Measurements from ENCODE around the gene TBC1D30. TPM values are rescaled to one million over a fixed set of nuclear protein-coding genes. Genes with fewer than 3 reads are reported as not detected.
"Not testable (repeated sequence)": the region's sequence is repeated elsewhere in the genome, so short reads cannot be mapped to it uniquely, and the experiment has no call there.

Gene TBC1D30
- total RNA-seq, 3 donors from 2014 or later = 3.6 to 8.7 (median 7.4) TPM

DNA sequence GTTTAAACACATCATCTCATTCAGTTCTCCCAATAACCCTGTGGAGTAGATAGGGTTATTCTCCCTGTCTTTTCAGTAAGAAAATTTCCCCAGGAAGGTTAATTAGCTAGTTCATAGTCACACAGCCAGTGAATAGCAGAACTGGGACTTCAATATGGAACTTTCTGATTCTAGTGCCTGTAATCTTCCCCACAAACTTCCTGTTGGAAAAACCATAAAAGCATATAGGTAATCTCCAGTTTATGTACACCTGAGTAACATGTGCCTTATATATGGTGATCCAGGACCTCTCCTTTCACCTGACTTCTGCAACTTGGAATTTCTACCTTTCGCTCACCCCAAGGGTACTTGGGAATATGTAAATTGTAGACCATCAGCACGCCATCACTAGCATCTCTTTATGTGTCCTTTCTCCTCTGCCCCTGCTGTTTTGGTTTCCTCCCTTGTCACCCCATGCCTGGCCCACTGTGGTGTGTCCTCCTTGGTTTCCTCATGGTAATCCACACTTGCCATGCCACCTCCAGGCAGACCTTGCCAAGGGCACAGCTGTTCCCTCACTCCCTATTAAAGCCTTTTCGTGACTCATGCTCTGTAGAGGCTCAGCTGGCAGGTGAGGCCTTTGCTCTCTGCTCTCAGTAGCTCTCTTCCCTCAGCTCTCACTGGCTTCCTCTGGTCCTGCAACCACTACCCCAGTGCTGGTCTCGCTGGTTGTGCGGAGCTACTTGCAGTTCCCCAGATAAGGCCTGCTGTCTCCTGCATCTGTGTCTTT is 16.7 kb downstream of the TBC1D30 start:
- DNase-seq (peak; percentile 35 to 55 (median 51)), ATAC-seq (peak; percentile 90)
- no peaks in the 10 kb centered on the region for H3K36me3 ChIP-seq (ENCODE audit: low read depth)
- peaks cover 7% of the 10 kb centered on the region for H3K4me1 ChIP-seq (ENCODE audit: low read depth)
- H3K4me3 ChIP-seq = no peak overlapping the region
- intact Hi-C loops (cut with DNase I, micrococcal nuclease) = no loop called here
- H3K9me3 ChIP-seq = no peaks in the 10 kb centered on the region
- no peak for TF ChIP-seq CTCF (IDR thresholded peaks at IDR 0.05)

DNA sequence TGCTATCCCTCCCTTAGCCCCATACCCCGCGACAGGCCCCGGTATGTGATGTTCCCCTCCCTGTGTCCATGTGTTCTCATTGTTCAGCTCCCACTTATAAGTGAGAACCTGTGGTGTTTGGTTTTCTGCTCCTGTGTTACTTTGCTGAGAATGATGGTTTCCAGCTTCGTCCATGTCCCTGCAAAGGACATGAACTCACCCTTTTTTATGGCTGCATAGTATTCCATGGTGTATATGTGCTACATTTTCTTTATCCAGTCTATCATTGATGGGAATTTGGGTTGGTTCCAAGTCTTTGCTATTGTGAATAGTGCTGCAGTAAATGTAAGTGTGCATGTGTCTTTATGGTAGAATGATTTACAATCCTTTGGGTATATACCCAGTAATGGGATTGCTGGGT is 24.0 kb downstream of the TBC1D30 start:
- DNase-seq; H3K4me1 ChIP-seq (ENCODE audit: low read depth); intact Hi-C loops (cut with DNase I, micrococcal nuclease); H3K9me3 ChIP-seq; H3K4me3 ChIP-seq; ATAC-seq; H3K36me3 ChIP-seq (ENCODE audit: low read depth): not testable (repeated sequence)

- no peak for ATAC-seq
Observed at GRCh38 chr12:64858882-64859605, 34.6 kb downstream of the TBC1D30 start.

GRCh38 chr12:64860446-64860998 is 36.1 kb downstream of the TBC1D30 start:
- Histone ChIP-seq H3K4me1 (ENCODE audit: low read depth) (no peaks in the 10 kb centered on the region), H3K9me3 (no peaks in the 10 kb centered on the region), H3K36me3 (ENCODE audit: low read depth) (no peaks in the 10 kb centered on the region), H3K4me3 (no peak overlapping the region)
- ATAC-seq = no peak
- no peak for TF ChIP-seq CTCF (IDR thresholded peaks at IDR 0.05)
- DNase-seq = no peak
- intact Hi-C loops (cut with DNase I, micrococcal nuclease) = no loop called here

More at GRCh38 chr12:64858882-64859605, 34.6 kb downstream of the TBC1D30 start:
- Histone ChIP-seq H3K36me3 (ENCODE audit: low read depth) (no peaks in the 10 kb centered on the region), H3K4me1 (ENCODE audit: low read depth) (no peaks in the 10 kb centered on the region), H3K9me3 (no peaks in the 10 kb centered on the region), H3K4me3 (no peak overlapping the region)
- DNase-seq = no peak
- intact Hi-C loops (cut with DNase I, micrococcal nuclease) = no loop called here
- TF ChIP-seq CTCF (IDR thresholded peaks at IDR 0.05) = no peak

DNA sequence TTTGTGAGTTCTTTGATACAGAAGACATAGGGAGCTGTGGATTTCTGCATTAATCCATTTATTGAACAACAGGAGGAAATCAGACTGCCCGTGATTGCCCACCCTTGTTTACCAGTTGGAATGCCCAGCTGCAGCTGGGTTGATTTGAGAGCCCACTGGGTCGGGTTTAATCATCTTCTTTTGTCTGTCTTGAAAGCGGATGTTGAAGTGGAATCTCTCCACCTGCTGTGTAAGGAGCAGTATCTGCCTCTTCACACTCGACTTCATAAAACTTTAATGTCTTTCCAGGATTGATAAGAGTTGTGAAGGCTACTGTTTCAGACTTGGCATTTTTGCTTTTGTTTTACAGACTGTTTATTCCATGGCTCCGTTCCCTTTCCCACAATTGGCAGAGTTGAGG is 39.9 kb downstream of the TBC1D30 start:
- no peaks in the 10 kb centered on the region for H3K4me1 ChIP-seq (ENCODE audit: low read depth)
- H3K36me3 ChIP-seq (ENCODE audit: low read depth) = no peaks in the 10 kb centered on the region
- no peak overlapping the region for H3K4me3 ChIP-seq
- ATAC-seq (peak; percentile 7), DNase-seq (no peak)
- intact Hi-C loops (cut with DNase I, micrococcal nuclease) = no loop called here
- no peaks in the 10 kb centered on the region for H3K9me3 ChIP-seq
- TF ChIP-seq CTCF (IDR thresholded peaks at IDR 0.05) = no peak

DNA sequence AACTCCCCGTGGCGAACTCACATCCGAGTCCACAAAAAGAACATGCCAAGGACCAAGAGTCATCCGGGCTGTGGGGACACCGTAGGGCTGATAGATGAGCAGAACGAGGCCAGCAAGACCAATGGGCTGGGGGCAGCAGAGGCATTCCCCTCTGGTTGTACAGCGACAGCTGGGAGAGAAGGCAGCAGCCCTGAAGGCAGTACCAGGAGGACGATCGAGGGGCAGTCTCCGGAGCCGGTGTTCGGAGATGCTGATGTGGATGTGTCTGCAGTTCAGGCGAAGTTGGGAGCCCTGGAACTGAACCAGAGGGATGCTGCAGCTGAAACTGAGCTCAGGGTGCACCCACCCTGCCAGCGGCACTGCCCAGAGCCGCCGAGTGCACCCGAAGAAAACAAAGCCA is 50.7 kb downstream of the TBC1D30 start:
- H3K36me3 ChIP-seq (ENCODE audit: low read depth) = no peaks in the 10 kb centered on the region
- ATAC-seq = no peak
- H3K4me1 ChIP-seq (ENCODE audit: low read depth) = no peaks in the 10 kb centered on the region
- TF ChIP-seq CTCF (IDR thresholded peaks at IDR 0.05) = no peak
- no peak overlapping the region for H3K4me3 ChIP-seq
- intact Hi-C loops (cut with DNase I, micrococcal nuclease) = no loop called here
- DNase-seq = no peak
- no peaks in the 10 kb centered on the region for H3K9me3 ChIP-seq
